DOHH2 (cell line): Measurements from ENCODE around the gene TTC3.

Source experiments
- EZH2phosphoT487 ChIP-seq: fragments of 200-600 bp; sonication (generic); IDR thresholded peaks from 2 replicates; pipeline ENCODE4 v1.6.1; 2017; ENCODE audit warnings: borderline replicate concordance, mild to moderate bottlenecking, antibody characterized with exemption, low read length, moderate library complexity, mixed read lengths
- TF ChIP-seq, protein P1 (sequence below): fragments of 200-600 bp; sonication (generic); IDR thresholded peaks from one replicate; pipeline ENCODE4 v1.5.1; 2014; ENCODE audit warnings: antibody characterized with exemption, mild to moderate bottlenecking, low read depth, low read length; ENCODE audit not compliant: poor library complexity, severe bottlenecking

DNA sequence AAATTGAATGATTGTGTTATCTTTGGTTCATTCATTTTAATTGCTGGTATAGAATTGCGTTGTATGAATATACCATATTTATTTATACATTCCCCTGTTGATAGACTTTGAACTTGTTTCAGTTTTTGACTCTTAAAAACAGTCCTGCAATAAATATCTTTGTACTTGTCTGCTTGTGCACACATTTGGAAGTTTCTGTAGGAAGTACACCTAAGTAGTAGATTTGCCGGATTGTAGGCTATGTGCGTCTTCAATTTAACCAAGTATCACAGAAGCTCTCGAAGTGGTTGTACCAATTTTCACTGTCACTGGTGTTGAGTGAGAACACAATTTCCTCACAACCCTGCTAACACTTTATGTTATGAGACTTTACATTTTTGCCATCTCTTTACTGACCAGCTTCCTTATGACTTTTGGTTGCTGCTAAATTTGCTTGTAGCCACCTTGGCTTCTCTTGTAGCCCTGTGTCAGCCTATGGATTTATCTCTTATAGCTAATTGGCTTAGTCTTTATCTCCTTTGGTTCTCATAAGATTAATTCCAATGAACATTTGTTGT is 2.2 kb downstream of the TTC3 start:
- TF ChIP-seq, protein P1, sequence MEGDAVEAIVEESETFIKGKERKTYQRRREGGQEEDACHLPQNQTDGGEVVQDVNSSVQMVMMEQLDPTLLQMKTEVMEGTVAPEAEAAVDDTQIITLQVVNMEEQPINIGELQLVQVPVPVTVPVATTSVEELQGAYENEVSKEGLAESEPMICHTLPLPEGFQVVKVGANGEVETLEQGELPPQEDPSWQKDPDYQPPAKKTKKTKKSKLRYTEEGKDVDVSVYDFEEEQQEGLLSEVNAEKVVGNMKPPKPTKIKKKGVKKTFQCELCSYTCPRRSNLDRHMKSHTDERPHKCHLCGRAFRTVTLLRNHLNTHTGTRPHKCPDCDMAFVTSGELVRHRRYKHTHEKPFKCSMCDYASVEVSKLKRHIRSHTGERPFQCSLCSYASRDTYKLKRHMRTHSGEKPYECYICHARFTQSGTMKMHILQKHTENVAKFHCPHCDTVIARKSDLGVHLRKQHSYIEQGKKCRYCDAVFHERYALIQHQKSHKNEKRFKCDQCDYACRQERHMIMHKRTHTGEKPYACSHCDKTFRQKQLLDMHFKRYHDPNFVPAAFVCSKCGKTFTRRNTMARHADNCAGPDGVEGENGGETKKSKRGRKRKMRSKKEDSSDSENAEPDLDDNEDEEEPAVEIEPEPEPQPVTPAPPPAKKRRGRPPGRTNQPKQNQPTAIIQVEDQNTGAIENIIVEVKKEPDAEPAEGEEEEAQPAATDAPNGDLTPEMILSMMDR: no peak
- no peak for TF ChIP-seq EZH2phosphoT487
